HepG2 (cell line): ENCODE measurements around the gene TTC39B.

Source experiments
- ESRRA ChIP-seq: sonication (generic); formaldehyde crosslinking; IDR thresholded peaks from 2 replicates; pipeline ENCODE4 v1.5.1; 2020; ENCODE audit warnings: mild to moderate bottlenecking, low read depth, missing genetic modification reagents
- PAX8 ChIP-seq: sonication (generic); formaldehyde crosslinking; IDR thresholded peaks from 2 replicates; pipeline ENCODE4 v1.8.0; 2022; ENCODE audit warnings: mild to moderate bottlenecking, missing genetic modification reagents, borderline replicate concordance

DNA sequence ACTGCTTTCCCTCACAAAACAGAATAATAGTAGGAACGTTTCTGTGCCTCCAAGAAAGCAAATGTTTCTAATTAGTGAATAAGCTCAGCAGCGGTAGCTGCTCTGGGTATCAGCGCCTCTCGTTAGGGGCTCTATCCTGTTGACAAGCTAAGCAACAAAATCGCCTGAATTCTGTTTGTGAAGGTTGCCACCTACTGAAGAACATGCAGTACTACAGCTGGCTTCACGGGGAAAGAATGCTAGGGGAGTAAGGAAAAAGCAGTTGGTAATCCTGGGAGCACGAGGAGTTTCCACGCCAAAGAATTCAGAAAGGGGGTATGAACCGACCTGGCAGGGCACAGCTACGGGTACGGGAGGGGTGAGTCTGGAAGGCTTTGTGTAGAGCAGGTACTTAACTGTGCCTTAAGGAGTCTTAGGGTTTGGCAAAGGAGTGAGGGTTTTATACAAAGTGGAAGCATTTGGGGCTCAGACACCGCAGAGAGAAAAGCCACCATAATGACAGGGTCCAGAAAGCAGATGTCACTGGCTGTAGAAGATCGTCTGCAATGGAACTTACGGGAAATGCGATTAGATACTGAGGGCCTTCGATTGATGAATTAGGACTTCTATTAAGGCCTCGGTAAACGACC lies 171.7 kb downstream of the TTC39B start:
- TF ChIP-seq PAX8 (CRISPR knock-in tag) (no peak), ESRRA (CRISPR knock-in tag) (no peak)
